Measurements from ENCODE around the gene LMCD1. TPM values are rescaled to one million over a fixed set of nuclear protein-coding genes. Genes with fewer than 3 reads are reported as not detected.

Gene LMCD1
- total and polyA plus RNA-seq, 2 of the 8 experiments (the other 6 are each of a cell fraction or from before 2014, with no cell fraction given) = 12.3 to 26.5 TPM

GRCh38 chr3:8501371-8502131, at the start of gene LMCD1 (continued):
- TF ChIP-seq SRF (IDR thresholded peaks at IDR 0.05; ENCODE audit: low read depth, low read length) = peak; percentile 73
- no peak; the same call in 1 of the 2 replicates for TF ChIP-seq BACH1 (IDR thresholded peaks at IDR 0.05; ENCODE audit: low read length)
- TF ChIP-seq HDAC6 (IDR thresholded peaks at IDR 0.05; ENCODE audit: low read depth, low read length) = no peak
- no peak for TF ChIP-seq BCL11A (IDR thresholded peaks at IDR 0.05; ENCODE audit: low read depth in 2 of 2, low read length in 2 of 2)
- TF ChIP-seq HDAC2 (IDR thresholded peaks at IDR 0.05; ENCODE audit: borderline replicate concordance in 1 of 2, low read depth in 2 of 2, low read length in 2 of 2) = peak in 1 of 2 experiments; percentile 55; a peak in 1 of 4 replicates
- TF ChIP-seq KDM1A (IDR thresholded peaks at IDR 0.05; ENCODE audit: borderline replicate concordance, low read length) = no peak
- no peak for TF ChIP-seq GTF2F1 (IDR thresholded peaks at IDR 0.05; ENCODE audit: borderline replicate concordance, low read depth, low read length)
- TF ChIP-seq SIN3A (conservative IDR thresholded peaks at IDR 0.05 in 1 of 2, IDR thresholded peaks at IDR 0.05 in 1 of 2; ENCODE audit: low read depth in 1 of 2, low read length in 2 of 2) = no peak
- peak; percentile 61; the same call in 1 of the 2 replicates for TF ChIP-seq YY1 (IDR thresholded peaks at IDR 0.05; ENCODE audit: low read depth, low read length)
- no peak for TF ChIP-seq FOSL1 (IDR thresholded peaks at IDR 0.05; ENCODE audit: insufficient read depth, low read depth, low read length)

All from H1 (cell line).